MM.1S (cell line): ENCODE data around the gene VAV2.

Experiments
- DNase-seq: peaks from one replicate; pipeline ENCODE4 v3.0.0-alpha.2; 2015
- H2AFZ ChIP-seq: fragments of 300-600 bp; sonication (generic); 2 replicates; pipeline ENCODE4 v1.6.0; 2016; ENCODE audit warnings: antibody characterized with exemption, low read length
- H3F3A ChIP-seq: fragments of 300-600 bp; sonication (generic); 2 replicates; pipeline ENCODE4 v1.6.1; 2016; ENCODE audit warnings: mild to moderate bottlenecking, antibody characterized with exemption, low read length, moderate library complexity, mixed read lengths; ENCODE audit not compliant: insufficient read depth
- H3K27ac ChIP-seq: fragments of 300-600 bp; sonication (generic); 2 replicates; pipeline ENCODE4 v1.5.1; 2016; ENCODE audit warnings: mild to moderate bottlenecking, low read length
- H3K27me3 ChIP-seq: fragments of 300-600 bp; sonication (generic); replicated peaks from 2 replicates; pipeline ENCODE4 v1.6.0; 2016; ENCODE audit warnings: low read length; ENCODE audit not compliant: insufficient read depth
- H3K36me3 ChIP-seq: fragments of 300-600 bp; sonication (generic); replicated peaks from 2 replicates; pipeline ENCODE4 v1.6.1; 2016; ENCODE audit warnings: mild to moderate bottlenecking, low read length, mixed read lengths; ENCODE audit not compliant: insufficient read depth
- H3K4me1 ChIP-seq: fragments of 300-600 bp; sonication (generic); 2 replicates; pipeline ENCODE4 v1.6.1; 2016; ENCODE audit warnings: low read length, mixed read lengths
- H3K4me2 ChIP-seq: fragments of 300-600 bp; sonication (generic); 2 replicates; pipeline ENCODE4 v1.6.0; 2016; ENCODE audit warnings: low read depth, low read length
- H3K4me3 ChIP-seq: fragments of 300-600 bp; sonication (generic); 2 replicates; pipeline ENCODE4 v1.5.1; 2016; ENCODE audit warnings: low read length, mixed read lengths
- H3K79me2 ChIP-seq: fragments of 300-600 bp; sonication (generic); 2 replicates; pipeline ENCODE4 v1.6.1; 2016; ENCODE audit warnings: mixed run types, low read length, mixed read lengths
- H3K9ac ChIP-seq: fragments of 300-600 bp; sonication (generic); 2 replicates; pipeline ENCODE4 v1.6.1; 2016; ENCODE audit warnings: low read length, mixed read lengths
- H3K9me2 ChIP-seq: fragments of 300-600 bp; sonication (generic); replicated peaks from 2 replicates; pipeline ENCODE4 v1.6.1; 2016; ENCODE audit warnings: mild to moderate bottlenecking, low read length, mixed read lengths; ENCODE audit not compliant: insufficient read depth
- H3K9me3 ChIP-seq: fragments of 300-600 bp; sonication (generic); replicated peaks from 2 replicates; pipeline ENCODE4 v1.6.1; 2016; ENCODE audit warnings: mild to moderate bottlenecking, low read length, mixed read lengths; ENCODE audit not compliant: insufficient read depth
- H4K20me1 ChIP-seq: fragments of 300-600 bp; sonication (generic); 2 replicates; pipeline ENCODE4 v1.6.1; 2016; ENCODE audit warnings: mild to moderate bottlenecking, low read length, moderate library complexity, mixed read lengths; ENCODE audit not compliant: insufficient read depth
- CTCF ChIP-seq: fragments of 300-600 bp; sonication (generic); IDR thresholded peaks from 2 replicates; pipeline ENCODE4 v1.5.1; 2016; ENCODE audit warnings: antibody characterized with exemption, low read length, mixed read lengths
- EZH2 ChIP-seq: fragments of 300-600 bp; sonication (generic); optimal IDR thresholded peaks from 2 replicates; pipeline ENCODE3; 2017; ENCODE audit warnings: low read depth, mild to moderate bottlenecking, antibody characterized with exemption, low read length, mixed read lengths
- EZH2phosphoT487 ChIP-seq: fragments of 300-600 bp; sonication (generic); IDR thresholded peaks from 2 replicates; pipeline ENCODE4 v1.6.1; 2018; ENCODE audit warnings: antibody characterized with exemption, low read length

VAV2 gene

DNA sequence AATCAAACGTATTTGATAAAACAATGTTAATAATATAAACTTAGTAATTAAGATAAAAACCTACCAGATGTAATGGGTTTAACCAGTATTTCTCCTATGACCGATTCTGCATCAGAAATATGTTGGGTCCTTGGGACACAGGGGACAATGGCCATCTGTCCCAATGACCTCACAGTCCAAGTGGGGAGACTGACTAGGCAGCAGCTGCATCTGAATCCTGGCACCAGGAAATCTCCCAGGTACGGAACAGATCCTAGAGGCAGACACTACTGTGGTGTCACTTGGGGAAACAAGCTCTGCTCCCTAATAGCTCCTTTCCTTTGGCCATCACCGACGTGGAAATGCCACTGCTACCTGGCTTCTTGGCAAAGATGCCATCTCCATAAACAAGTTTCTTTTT, 172.2 kb downstream of the VAV2 start:
- DNase-seq = no peak
- H3K4me3 ChIP-seq = no peak overlapping the region
- no peaks in the 10 kb centered on the region for H3K9me2 ChIP-seq
- H3K79me2 ChIP-seq = no peaks in the 10 kb centered on the region
- H3F3A ChIP-seq = no peaks in the 10 kb centered on the region
- H3K27me3 ChIP-seq = peaks cover 54% of the 10 kb centered on the region
- H2AFZ ChIP-seq = no peak overlapping the region
- H3K4me1 ChIP-seq = no peaks in the 10 kb centered on the region
- no peak overlapping the region for H3K27ac ChIP-seq
- no peaks in the 10 kb centered on the region for H3K36me3 ChIP-seq
- H3K4me2 ChIP-seq = no peak overlapping the region
- H3K9me3 ChIP-seq = no peaks in the 10 kb centered on the region
- H4K20me1 ChIP-seq = no peaks in the 10 kb centered on the region
- H3K9ac ChIP-seq = no peak overlapping the region
- TF ChIP-seq CTCF (no peak), EZH2phosphoT487 (no peak), EZH2 (no peak)

DNA sequence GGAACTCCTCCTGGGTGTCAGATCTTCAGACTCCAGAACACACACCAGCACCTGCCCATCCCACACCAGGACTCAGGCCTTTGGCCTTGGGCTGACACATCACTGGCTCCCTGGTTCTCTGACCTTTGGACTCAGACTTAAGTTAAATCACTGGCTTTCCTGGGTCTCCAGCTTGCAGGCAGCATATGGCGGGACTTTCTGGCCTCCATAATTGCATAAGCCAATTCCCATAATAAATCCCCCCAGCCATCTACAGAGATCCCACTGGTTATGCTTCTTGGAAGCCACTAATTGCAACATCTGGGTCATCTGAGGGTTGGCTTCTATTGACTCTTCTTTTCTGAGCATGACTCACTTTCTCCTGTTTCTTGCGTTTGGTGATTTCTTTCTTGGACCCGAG, 173.7 kb downstream of the VAV2 start:
- Histone ChIP-seq H3K27ac (no peak overlapping the region), H3K36me3 (no peaks in the 10 kb centered on the region), H3K4me3 (no peak overlapping the region), H3K79me2 (no peaks in the 10 kb centered on the region), H3K27me3 (peaks cover 64% of the 10 kb centered on the region), H3K4me2 (no peak overlapping the region), H2AFZ (no peak overlapping the region), H3K9ac (no peak overlapping the region), H4K20me1 (no peaks in the 10 kb centered on the region), H3K4me1 (no peaks in the 10 kb centered on the region), H3F3A (no peaks in the 10 kb centered on the region), H3K9me2 (no peaks in the 10 kb centered on the region), H3K9me3 (no peaks in the 10 kb centered on the region)
- TF ChIP-seq EZH2 = no peak
- no peak for TF ChIP-seq EZH2phosphoT487
- TF ChIP-seq CTCF = no peak
- DNase-seq = no peak

DNA sequence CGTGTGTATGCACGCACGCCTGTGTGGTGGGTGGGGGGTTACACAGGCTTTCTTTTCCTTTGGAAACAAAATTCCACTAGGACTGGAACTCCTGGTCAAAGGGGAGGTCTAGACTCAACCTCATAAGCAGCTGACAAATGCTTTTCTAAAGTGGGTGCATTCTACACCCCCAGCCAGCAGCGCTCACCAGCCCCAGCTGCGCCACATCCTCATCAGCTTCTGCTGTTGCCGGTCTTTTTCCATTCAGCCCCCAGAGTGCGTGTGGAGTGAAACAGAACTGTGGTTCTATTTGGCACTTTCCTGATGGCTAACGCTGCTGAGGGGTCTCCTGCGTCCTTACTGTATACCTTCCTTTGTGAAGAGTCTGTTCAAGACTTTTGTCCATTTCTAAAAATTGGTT, 176.3 kb downstream of the VAV2 start:
- DNase-seq = no peak

More for the DNA sequence above, 176.3 kb downstream of the VAV2 start:
- H3K4me2 ChIP-seq = no peak overlapping the region
- H2AFZ ChIP-seq = no peak overlapping the region
- H4K20me1 ChIP-seq = no peaks in the 10 kb centered on the region
- H3K9ac ChIP-seq = no peak overlapping the region
- TF ChIP-seq EZH2 = no peak
- no peak for TF ChIP-seq EZH2phosphoT487
- no peak for TF ChIP-seq CTCF
- H3K79me2 ChIP-seq = no peaks in the 10 kb centered on the region
- no peaks in the 10 kb centered on the region for H3K9me2 ChIP-seq
- H3K27ac ChIP-seq = no peak overlapping the region
- H3F3A ChIP-seq = no peaks in the 10 kb centered on the region
- H3K4me3 ChIP-seq = no peak overlapping the region
- no peaks in the 10 kb centered on the region for H3K9me3 ChIP-seq
- H3K36me3 ChIP-seq = no peaks in the 10 kb centered on the region
- no peaks in the 10 kb centered on the region for H3K4me1 ChIP-seq
- peaks cover 57% of the 10 kb centered on the region for H3K27me3 ChIP-seq
